GM12891 (cell line): ENCODE results near the gene CACHD1.

Experiments
- POLR2A ChIP-seq: IDR thresholded peaks from 2 replicates; pipeline ENCODE4 v1.6.1; 2011; ENCODE audit warnings: low read depth, low read length, control low read depth
- POLR2AphosphoS5 ChIP-seq: IDR thresholded peaks from 2 replicates; pipeline ENCODE4 v1.6.1; 2011; ENCODE audit warnings: low read depth, low read length, control low read depth
- SPI1 ChIP-seq: IDR thresholded peaks from 2 replicates; pipeline ENCODE4 v1.6.1; 2011; ENCODE audit warnings: low read depth, low read length, control low read depth
- TAF1 ChIP-seq: IDR thresholded peaks from 2 replicates; pipeline ENCODE4 v1.6.1; 2011; ENCODE audit warnings: low read depth, low read length, control low read depth

GRCh38 chr1:64623750-64624191, 153.8 kb downstream of the CACHD1 start:
- no peak for TF ChIP-seq POLR2A
- no peak for TF ChIP-seq POLR2AphosphoS5
- TF ChIP-seq TAF1 = no peak
- TF ChIP-seq SPI1 = no peak
